Femur (tissue), 1 donor: ENCODE data around the gene GMPR.
A peak's percentile ranks its signal among the peaks of the same experiment; 100 is the strongest.

Source experiments
- DNase-seq: peaks from one replicate; pipeline ENCODE4 v3.0.0-alpha.2; 2017

The GMPR gene

GRCh38 chr6:16333580-16333979, 95.2 kb downstream of the GMPR start:
- no peak for DNase-seq

DNA sequence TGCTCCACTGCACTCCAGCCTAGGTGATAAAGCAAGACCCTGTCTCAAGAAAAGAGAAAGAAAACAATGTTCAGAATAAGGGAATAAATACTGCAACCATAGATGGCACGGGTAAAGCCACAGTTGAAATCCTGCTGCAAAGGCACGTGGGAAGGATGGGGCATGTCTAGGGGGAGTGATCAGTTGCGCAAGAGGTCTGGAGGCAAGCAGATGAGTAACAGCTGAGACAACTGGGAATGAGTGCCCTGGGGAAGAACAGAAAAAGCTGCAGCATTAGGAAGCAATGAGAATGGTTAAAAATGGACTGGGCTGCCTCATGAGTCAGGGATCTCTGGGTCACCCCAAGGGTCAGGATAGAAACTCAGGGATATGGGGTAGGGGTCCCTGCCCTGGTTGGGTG, 96.3 kb downstream of the GMPR start:
- DNase-seq = no peak

GRCh38 chr6:16335176-16335575, 96.8 kb downstream of the GMPR start:
- no peak for DNase-seq

- peak; percentile 61 for DNase-seq
Observed at GRCh38 chr6:16336056-16336818, 97.8 kb downstream of the GMPR start.

- peak; percentile 79 for DNase-seq
Observed at GRCh38 chr6:16336911-16337294, 98.5 kb downstream of the GMPR start.

- DNase-seq = peak; percentile 97
Observed at GRCh38 chr6:16337295-16337975, 99.0 kb downstream of the GMPR start.

DNA sequence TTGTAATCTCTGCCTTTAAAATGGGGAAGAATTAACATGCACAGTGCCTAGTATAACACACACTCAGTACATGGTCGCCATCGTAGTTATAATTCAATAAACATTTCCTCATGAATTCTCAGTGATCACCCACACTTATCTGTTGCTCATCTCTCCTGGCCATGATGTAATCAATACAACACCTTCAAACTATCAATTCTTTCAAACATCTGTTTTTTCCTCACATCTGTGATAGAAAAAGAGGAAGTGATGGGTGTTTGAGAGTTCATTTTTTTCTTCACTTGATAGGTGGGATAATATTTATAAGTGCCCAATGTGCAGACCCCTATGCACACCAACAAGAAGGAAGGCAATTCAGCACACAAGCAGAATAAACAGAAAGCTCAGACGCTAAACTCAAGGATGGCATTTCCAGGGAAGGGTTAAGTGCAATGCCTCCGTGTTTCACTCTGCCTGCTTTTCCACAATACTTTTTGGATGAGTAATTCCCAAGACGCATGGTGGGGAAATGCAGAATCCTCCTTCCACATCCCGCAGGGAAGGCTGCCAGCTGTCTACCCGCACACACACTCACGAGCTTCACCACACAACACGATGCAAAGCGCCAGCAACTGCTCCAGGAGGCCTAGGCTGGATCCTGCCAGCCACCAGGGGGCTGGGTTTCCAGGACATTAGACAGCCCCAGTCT, 100.3 kb downstream of the GMPR start:
- peak; percentile 89 for DNase-seq

GRCh38 chr6:16339265-16339587, 100.8 kb downstream of the GMPR start:
- no peak for DNase-seq

- DNase-seq = no peak
Observed at GRCh38 chr6:16343593-16343992, 105.2 kb downstream of the GMPR start.

DNA sequence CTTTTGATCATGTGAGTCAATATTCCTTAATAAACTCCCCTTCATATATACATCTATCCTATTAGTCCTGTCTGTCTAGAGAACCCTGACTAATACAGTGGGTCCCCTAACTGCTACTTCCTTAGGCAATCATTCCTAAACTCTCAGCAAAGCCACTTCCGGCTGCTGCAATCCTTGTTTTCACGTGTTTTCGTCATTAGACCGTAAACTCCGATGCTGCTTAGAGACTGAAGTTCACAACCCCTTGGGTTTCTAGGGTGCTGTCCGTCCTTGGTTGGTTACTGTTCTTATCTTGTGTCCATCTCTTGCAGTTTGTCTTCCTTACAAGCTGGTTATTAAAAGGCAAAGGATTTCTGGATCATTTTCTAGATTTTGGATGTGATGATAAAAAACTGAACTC, 106.4 kb downstream of the GMPR start:
- no peak for DNase-seq
